ENCODE results near the gene GALNT4.

GALNT4 gene

GRCh38 chr12:89529738-89530137 is 5.1 kb upstream of the GALNT4 start:
- peak; percentile 70 for DNase-seq (ENCODE audit: low spot score)

- DNase-seq (ENCODE audit: low spot score) = no peak
These were observed 3.8 kb upstream of the GALNT4 start for GRCh38 chr12:89528434-89528833.

- DNase-seq (ENCODE audit: low spot score) = peak; percentile 88
These were observed 1.5 kb upstream of the GALNT4 start, which contains the start of gene POC1B for GRCh38 chr12:89525824-89526770. TSS of gene POC1B (minus strand) at chr12:89526047. CDS start at chr12:89525895, 152 bp downstream.

- peak; percentile 52 for DNase-seq (ENCODE audit: low spot score)
These were observed 768 bp upstream of the GALNT4 start for GRCh38 chr12:89525305-89525823.

GRCh38 chr12:89523843-89524540 is 604 bp downstream of the GALNT4 start:
- DNase-seq (ENCODE audit: low spot score) = no peak

GRCh38 chr12:89523393-89523792 is 1.2 kb downstream of the GALNT4 start:
- DNase-seq (ENCODE audit: low spot score) = no peak

GRCh38 chr12:89521364-89522223 is 3.0 kb downstream of the GALNT4 start:
- DNase-seq (ENCODE audit: low spot score) = no peak

GRCh38 chr12:89517720-89518119 is 6.9 kb downstream of the GALNT4 start:
- no peak for DNase-seq (ENCODE audit: low spot score)

GRCh38 chr12:89516633-89517032 is 8.0 kb downstream of the GALNT4 start:
- DNase-seq (ENCODE audit: low spot score) = no peak

- no peak for DNase-seq (ENCODE audit: low spot score)
These were observed 9.8 kb downstream of the GALNT4 start for GRCh38 chr12:89514751-89515150.

GRCh38 chr12:89513544-89513943 is 11.1 kb downstream of the GALNT4 start:
- DNase-seq (ENCODE audit: low spot score) = no peak

GRCh38 chr12:89507015-89507824 is 17.4 kb downstream of the GALNT4 start:
- DNase-seq (ENCODE audit: low spot score) = no peak

- no peak for DNase-seq (ENCODE audit: low spot score)
These were observed 18.5 kb downstream of the GALNT4 start for GRCh38 chr12:89506050-89506449.

GRCh38 chr12:89504560-89505346 is 19.8 kb downstream of the GALNT4 start:
- DNase-seq (ENCODE audit: low spot score) = no peak

GRCh38 chr12:89501793-89502192 is 22.8 kb downstream of the GALNT4 start:
- DNase-seq (ENCODE audit: low spot score) = no peak

- DNase-seq (ENCODE audit: low spot score) = no peak
These were observed 24.7 kb downstream of the GALNT4 start for GRCh38 chr12:89499857-89500256.

GRCh38 chr12:89497467-89497866 is 27.1 kb downstream of the GALNT4 start:
- DNase-seq (ENCODE audit: low spot score) = no peak

GRCh38 chr12:89497005-89497404 is 27.6 kb downstream of the GALNT4 start:
- DNase-seq (ENCODE audit: low spot score) = no peak

- DNase-seq (ENCODE audit: low spot score) = peak; percentile 17
These were observed 30.0 kb downstream of the GALNT4 start for GRCh38 chr12:89494411-89495231.
